ENCODE results near the gene SOWAHA. TPM values are rescaled to one million over a fixed set of nuclear protein-coding genes. Genes with fewer than 3 reads are reported as not detected.
A peak's percentile ranks its signal among the peaks of the same experiment; 100 is the strongest.
"Not testable (repeated sequence)": the region's sequence is repeated elsewhere in the genome, so short reads cannot be mapped to it uniquely, and the experiment has no call there.

The SOWAHA gene
- total RNA-seq, 1 donor from 2014 or later: not detected

- no peak for TF ChIP-seq CTCF (IDR thresholded peaks at IDR 0.05; ENCODE audit: insufficient read depth, low read length, severe bottlenecking)
- DNase-seq (ENCODE audit: low read depth) (no peak), FAIRE-seq (no peak)
- no peaks in the 10 kb centered on the region for H3K27me3 ChIP-seq (ENCODE audit: control insufficient read depth, insufficient read depth, low read length)
- H3K36me3 ChIP-seq (ENCODE audit: control insufficient read depth, insufficient read depth, low read length): no peaks in the 10 kb centered on the region
- no peak overlapping the region for H3K4me3 ChIP-seq (ENCODE audit: low read depth, low read length)
Observed at GRCh38 chr5:132791026-132791425, 22.1 kb upstream of the SOWAHA start.

- Histone ChIP-seq H3K4me3 (ENCODE audit: low read depth, low read length) (no peak overlapping the region), H3K36me3 (ENCODE audit: control insufficient read depth, insufficient read depth, low read length) (no peaks in the 10 kb centered on the region), H3K27me3 (ENCODE audit: control insufficient read depth, insufficient read depth, low read length) (no peaks in the 10 kb centered on the region)
- no peak for TF ChIP-seq CTCF (IDR thresholded peaks at IDR 0.05; ENCODE audit: insufficient read depth, low read length, severe bottlenecking)
- DNase-seq (ENCODE audit: low read depth): no peak
- no peak for FAIRE-seq
Observed at GRCh38 chr5:132797651-132798050, 15.5 kb upstream of the SOWAHA start.

- H3K36me3 ChIP-seq (ENCODE audit: control insufficient read depth, insufficient read depth, low read length): no peaks in the 10 kb centered on the region
- peak; percentile 75 for DNase-seq (ENCODE audit: low read depth)
- no peaks in the 10 kb centered on the region for H3K27me3 ChIP-seq (ENCODE audit: control insufficient read depth, insufficient read depth, low read length)
- FAIRE-seq: no peak
- H3K4me3 ChIP-seq (ENCODE audit: low read depth, low read length): no peak overlapping the region
- no peak for TF ChIP-seq CTCF (IDR thresholded peaks at IDR 0.05; ENCODE audit: insufficient read depth, low read length, severe bottlenecking)
Observed at GRCh38 chr5:132799392-132799791, 13.7 kb upstream of the SOWAHA start.

- H3K4me3 ChIP-seq (ENCODE audit: low read depth, low read length): no peak overlapping the region
- H3K27me3 ChIP-seq (ENCODE audit: control insufficient read depth, insufficient read depth, low read length): no peaks in the 10 kb centered on the region
- no peaks in the 10 kb centered on the region for H3K36me3 ChIP-seq (ENCODE audit: control insufficient read depth, insufficient read depth, low read length)
- FAIRE-seq (no peak), DNase-seq (ENCODE audit: low read depth) (no peak)
- no peak for TF ChIP-seq CTCF (IDR thresholded peaks at IDR 0.05; ENCODE audit: insufficient read depth, low read length, severe bottlenecking)
Observed at GRCh38 chr5:132800545-132800944, 12.6 kb upstream of the SOWAHA start.

GRCh38 chr5:132802044-132802684 is 10.9 kb upstream of the SOWAHA start:
- Histone ChIP-seq H3K36me3 (ENCODE audit: control insufficient read depth, insufficient read depth, low read length) (no peaks in the 10 kb centered on the region), H3K4me3 (ENCODE audit: low read depth, low read length) (no peak overlapping the region), H3K27me3 (ENCODE audit: control insufficient read depth, insufficient read depth, low read length) (no peaks in the 10 kb centered on the region)
- FAIRE-seq: no peak
- no peak for TF ChIP-seq CTCF (IDR thresholded peaks at IDR 0.05; ENCODE audit: insufficient read depth, low read length, severe bottlenecking)
- no peak for DNase-seq (ENCODE audit: low read depth)

- FAIRE-seq; H3K4me3 ChIP-seq (ENCODE audit: low read depth, low read length); H3K27me3 ChIP-seq (ENCODE audit: control insufficient read depth, insufficient read depth, low read length); DNase-seq (ENCODE audit: low read depth); H3K36me3 ChIP-seq (ENCODE audit: control insufficient read depth, insufficient read depth, low read length): not testable (repeated sequence)
Observed at GRCh38 chr5:132802685-132803066, 10.4 kb upstream of the SOWAHA start.

- H3K27me3 ChIP-seq (ENCODE audit: control insufficient read depth, insufficient read depth, low read length); FAIRE-seq; DNase-seq (ENCODE audit: low read depth); H3K4me3 ChIP-seq (ENCODE audit: low read depth, low read length); H3K36me3 ChIP-seq (ENCODE audit: control insufficient read depth, insufficient read depth, low read length): not testable (repeated sequence)
Observed at GRCh38 chr5:132804219-132804618, 8.9 kb upstream of the SOWAHA start.

GRCh38 chr5:132805872-132806271 is 7.2 kb upstream of the SOWAHA start:
- not testable (repeated sequence) for DNase-seq (ENCODE audit: low read depth); FAIRE-seq; H3K36me3 ChIP-seq (ENCODE audit: control insufficient read depth, insufficient read depth, low read length); H3K27me3 ChIP-seq (ENCODE audit: control insufficient read depth, insufficient read depth, low read length); H3K4me3 ChIP-seq (ENCODE audit: low read depth, low read length)

- H3K36me3 ChIP-seq (ENCODE audit: control insufficient read depth, insufficient read depth, low read length); FAIRE-seq; H3K27me3 ChIP-seq (ENCODE audit: control insufficient read depth, insufficient read depth, low read length); H3K4me3 ChIP-seq (ENCODE audit: low read depth, low read length); DNase-seq (ENCODE audit: low read depth): not testable (repeated sequence)
Observed at GRCh38 chr5:132806804-132807162, 6.3 kb upstream of the SOWAHA start.

Data from bronchial epithelial cell (primary cell).